ENCODE results near the gene BLVRA.

DNA sequence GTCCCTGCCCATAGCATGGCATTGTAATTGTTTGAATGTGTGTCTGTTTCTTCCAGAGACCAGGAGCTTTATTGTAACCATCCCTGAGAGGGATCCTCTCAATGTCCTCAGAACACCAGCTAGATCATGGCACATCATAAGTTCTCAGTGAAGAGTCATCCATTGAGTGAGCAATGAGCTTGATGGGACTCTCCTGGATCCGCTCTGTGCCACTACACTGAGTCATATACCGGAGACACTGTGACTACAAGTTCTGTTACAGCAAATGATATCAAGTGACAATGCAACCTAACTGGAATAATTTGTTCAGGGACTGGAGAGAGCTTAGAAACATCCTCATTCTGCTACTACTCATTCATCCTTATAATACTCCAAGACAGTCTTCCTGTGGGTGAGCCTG, 85.8 kb downstream of the BLVRA start:
- no peak for TF ChIP-seq POLR2AphosphoS5 (IDR thresholded peaks at IDR 0.05; ENCODE audit: insufficient read depth in 1 of 2, low read depth in 1 of 2)
- TF ChIP-seq, protein P1, sequence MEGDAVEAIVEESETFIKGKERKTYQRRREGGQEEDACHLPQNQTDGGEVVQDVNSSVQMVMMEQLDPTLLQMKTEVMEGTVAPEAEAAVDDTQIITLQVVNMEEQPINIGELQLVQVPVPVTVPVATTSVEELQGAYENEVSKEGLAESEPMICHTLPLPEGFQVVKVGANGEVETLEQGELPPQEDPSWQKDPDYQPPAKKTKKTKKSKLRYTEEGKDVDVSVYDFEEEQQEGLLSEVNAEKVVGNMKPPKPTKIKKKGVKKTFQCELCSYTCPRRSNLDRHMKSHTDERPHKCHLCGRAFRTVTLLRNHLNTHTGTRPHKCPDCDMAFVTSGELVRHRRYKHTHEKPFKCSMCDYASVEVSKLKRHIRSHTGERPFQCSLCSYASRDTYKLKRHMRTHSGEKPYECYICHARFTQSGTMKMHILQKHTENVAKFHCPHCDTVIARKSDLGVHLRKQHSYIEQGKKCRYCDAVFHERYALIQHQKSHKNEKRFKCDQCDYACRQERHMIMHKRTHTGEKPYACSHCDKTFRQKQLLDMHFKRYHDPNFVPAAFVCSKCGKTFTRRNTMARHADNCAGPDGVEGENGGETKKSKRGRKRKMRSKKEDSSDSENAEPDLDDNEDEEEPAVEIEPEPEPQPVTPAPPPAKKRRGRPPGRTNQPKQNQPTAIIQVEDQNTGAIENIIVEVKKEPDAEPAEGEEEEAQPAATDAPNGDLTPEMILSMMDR (IDR thresholded peaks at IDR 0.05), result no peak
- no peak for TF ChIP-seq POLR2A (IDR thresholded peaks at IDR 0.05)
